Measurements from ENCODE around the gene TESK1.

TESK1 gene

DNA sequence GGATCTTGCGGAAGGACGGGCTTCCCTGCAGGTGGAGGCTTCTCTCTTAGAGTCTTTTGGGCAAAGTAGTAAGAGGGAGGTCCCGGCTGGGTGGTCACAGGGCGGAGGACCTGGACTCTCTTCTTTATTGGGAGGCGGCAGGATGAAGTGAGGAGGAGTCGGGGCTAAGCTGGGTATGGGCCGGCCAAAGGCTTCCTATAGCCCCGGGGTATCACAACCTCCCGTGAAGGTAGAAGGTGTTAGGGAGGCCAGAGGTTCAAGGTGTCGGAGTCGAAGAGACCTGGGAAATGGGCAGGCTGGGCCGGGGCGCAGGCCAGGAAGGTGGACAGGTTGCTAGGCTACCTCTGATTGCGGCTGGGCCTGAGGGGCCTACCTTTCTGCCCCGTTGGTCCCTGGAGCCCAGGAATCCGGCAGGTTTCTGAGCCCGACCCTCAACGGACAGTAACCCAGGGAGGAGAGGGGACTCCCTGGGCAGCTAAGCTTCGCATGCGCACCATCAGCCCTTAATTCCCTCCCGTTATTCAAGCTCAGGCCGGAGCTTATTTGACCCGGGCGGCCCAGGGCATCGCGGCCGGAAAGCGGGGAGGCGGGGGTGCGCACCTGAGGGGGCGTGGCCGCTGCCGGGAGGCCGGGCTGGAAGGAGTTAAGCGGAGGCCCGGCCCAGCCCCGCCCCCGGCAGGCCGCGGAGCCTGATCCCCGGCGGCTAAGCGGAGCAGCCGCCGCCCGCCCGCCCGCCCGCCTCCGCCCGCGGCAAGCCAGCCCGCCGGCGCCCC lies at the start of gene TESK1:
Gene TESK1 (plus strand): TSS at position 685 of the 773 bp plus-strand sequence. CDS start 358 bp downstream, outside the sequence.
- DNase-seq (ENCODE audit: low read depth in 2 of 2): peak; percentile 81 to 83

DNA sequence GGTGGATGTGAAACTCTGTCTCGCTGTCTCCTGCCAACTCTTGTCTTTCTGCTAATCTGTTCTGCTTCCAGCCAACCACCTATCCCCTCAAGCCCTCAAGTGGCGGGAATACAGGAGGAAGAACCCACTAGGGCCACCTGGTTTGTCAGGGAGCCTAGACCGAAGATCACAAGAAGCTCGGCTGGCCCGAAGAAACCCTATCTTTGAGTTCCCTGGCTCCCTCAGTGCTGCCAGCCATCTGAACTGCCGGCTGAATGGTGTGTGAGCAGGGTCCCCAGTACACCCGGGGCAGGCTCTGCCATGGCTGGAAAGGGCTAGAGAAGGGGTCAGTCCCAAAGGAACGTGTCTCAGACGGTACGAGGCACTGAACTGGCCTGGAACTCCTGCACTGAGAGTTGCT lies 49.2 kb upstream of the TESK1 start:
- no peak for DNase-seq (ENCODE audit: low read depth in 2 of 2)

DNA sequence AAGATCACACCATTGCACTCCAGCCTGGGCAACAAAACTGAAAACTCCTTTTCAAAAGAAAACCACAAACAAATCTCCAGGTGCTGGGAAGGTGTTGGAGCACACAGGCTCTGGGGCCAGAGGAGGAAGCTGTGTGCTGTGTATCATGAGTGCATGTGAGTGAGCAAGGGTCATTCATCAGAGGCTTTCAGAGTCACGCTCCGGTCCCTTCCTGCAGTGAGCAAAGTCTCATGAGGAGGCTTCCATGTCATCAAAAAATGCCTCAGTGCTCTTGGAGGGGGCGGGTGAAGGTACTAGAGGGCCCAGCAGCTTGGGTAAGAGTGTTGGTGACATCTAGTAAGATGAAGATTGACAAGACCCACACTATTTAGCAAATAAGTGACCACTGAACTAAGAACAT lies 48.3 kb upstream of the TESK1 start:
- DNase-seq (ENCODE audit: low read depth in 2 of 2): no peak

- no peak for DNase-seq (ENCODE audit: low read depth in 2 of 2)
Observed at GRCh38 chr9:35557320-35557719, 47.7 kb upstream of the TESK1 start.

GRCh38 chr9:35558185-35558584 lies 46.9 kb upstream of the TESK1 start:
- DNase-seq (ENCODE audit: low read depth in 2 of 2): no peak

DNA sequence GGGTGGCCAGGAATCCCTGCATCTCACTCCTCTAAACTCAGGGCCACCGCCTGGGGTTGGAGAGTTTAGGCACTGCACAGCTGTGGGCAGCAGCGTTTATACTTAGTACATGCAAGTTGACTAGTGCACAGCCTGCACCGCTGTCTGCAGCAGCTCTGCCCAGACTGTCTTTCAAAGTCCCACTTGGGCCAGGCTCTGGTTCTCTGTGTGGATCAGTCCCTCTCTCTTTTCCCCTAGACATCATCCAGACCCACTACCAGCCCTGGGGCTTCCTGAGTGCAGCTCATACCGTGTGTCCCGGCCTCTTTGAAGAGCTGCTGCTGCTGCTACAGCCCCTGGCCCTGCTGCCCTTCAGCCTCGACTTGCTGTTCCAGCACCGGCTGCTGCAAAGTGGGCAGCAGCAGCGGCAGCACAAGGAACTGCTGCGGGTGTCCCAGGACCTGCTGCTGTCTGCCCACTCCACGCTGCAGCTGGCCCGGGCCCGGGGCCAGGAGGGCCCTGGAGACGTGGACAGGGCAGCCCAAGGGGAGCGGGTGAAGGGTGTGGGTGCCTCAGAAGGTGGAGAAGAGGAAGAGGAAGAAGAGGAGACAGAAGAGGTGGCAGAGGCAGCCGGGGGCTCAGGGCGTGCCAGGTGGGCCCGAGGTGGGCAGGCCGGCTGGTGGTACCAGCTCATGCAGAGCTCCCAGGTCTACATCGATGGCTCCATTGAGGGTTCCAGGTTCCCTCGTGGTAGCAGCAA lies 45.1 kb upstream of the TESK1 start:
- no peak for DNase-seq (ENCODE audit: low read depth in 2 of 2)

GRCh38 chr9:35560625-35561337 lies 44.3 kb upstream of the TESK1 start:
- no peak for DNase-seq (ENCODE audit: low read depth in 2 of 2)

DNA sequence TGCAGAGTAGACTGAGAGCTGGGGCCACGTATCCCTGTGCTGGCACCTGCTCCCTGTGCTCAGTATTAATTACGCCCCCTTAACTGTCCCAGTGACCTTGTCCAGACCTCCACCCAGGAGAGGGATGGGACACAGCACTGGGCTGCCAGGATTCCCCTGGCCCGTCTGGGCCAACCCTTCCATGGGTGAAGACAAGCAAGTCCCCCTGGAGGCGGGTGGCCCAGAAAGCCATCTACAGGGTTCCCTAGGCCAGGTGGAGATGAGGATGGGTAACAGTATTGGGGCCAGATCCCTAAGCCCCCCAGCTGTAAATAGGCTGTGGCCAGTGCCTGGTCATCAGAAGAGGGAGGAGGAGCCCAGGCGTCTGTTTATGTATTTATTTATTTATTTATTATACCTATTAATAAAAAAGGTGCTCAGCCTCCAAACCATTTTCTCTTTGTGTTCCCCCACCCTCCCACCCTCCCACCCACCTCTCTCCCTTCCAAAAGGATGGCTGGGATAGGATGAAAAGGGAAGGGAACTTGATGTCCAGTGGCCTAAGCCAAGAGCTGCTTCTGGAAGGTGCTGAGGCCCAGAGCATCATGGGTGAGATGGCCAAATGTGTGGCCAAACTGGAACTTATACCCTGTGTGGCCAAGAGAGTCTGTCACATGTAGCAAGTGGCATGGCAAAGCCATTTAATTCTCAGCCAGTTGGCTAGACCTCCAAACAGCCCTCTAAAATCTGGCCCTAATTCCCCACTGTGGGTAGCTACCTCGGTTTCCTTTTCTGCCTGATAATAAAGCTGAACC lies 43.4 kb upstream of the TESK1 start:
- no peak for DNase-seq (ENCODE audit: low read depth in 2 of 2)

GRCh38 chr9:35562895-35563780 lies 41.9 kb upstream of the TESK1 start:
- DNase-seq (ENCODE audit: low read depth in 2 of 2): no peak

DNA sequence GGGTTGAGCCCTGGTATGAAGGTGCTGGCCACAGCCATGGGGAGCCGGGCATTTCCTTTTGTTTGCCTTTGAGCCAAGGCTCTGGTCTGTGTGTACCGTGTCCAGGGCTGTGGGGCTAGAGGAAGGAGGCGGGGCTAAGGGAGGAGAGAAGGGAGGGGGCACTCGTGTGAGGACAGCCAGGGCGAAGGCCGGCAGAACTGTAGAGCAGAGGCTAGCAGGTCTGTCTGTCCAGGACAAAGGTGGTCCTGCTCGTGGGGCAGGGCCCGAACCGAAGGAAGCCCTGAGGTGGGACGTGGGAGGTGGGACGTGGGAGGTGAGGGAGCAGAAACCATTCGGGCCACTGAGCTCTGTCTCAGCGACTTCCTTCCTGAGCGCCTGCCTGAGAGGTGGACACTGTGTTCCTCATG lies 41.3 kb upstream of the TESK1 start:
- DNase-seq (ENCODE audit: low read depth in 2 of 2): no peak

- DNase-seq (ENCODE audit: low read depth in 2 of 2): no peak
Observed at GRCh38 chr9:35564658-35565061, 40.4 kb upstream of the TESK1 start.

DNA sequence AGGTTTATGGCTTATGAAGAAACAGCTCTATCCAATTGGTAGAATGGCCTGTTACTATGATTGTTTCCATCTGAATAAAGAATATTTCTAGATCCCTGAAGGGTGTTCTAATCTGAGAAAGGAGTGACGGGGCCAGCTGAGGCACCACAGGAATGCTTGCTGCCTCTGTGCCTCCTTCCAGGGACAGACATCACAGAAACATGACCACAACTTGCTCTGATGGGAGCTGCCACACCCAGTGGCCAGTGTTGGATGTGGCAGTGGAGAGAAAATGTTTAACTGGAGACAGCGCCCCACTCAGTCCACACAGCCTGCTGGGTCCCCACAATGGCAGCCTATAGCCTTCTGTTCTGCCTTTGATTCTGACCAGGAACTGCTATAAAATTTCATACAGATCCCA lies 38.6 kb upstream of the TESK1 start:
- no peak for DNase-seq (ENCODE audit: low read depth in 2 of 2)

DNA sequence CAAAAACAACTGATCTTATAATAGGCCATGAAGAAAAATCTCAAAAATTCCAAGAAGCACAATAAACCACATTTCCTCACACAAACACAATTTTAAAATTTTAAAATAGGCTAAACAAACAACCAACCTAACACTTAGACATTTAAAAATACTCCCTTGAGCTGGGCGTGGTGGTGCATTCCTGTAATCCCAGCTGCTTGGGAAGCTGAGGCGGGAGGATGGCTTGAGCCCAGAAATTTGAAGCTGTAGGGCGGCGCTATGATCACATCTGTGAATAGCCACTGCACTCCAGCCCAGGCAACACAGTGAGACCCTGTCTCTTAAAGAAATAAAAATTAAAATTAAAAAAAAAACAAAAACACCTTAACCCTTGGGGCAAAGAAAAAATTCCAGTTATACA lies 36.9 kb upstream of the TESK1 start:
- no peak for DNase-seq (ENCODE audit: low read depth in 2 of 2)

- no peak for DNase-seq (ENCODE audit: low read depth in 2 of 2)
Observed at GRCh38 chr9:35569206-35569605, 35.9 kb upstream of the TESK1 start.

- peak; percentile 24 to 30 for DNase-seq (ENCODE audit: low read depth in 2 of 2)
Observed at GRCh38 chr9:35570709-35571504, 34.2 kb upstream of the TESK1 start.

DNA sequence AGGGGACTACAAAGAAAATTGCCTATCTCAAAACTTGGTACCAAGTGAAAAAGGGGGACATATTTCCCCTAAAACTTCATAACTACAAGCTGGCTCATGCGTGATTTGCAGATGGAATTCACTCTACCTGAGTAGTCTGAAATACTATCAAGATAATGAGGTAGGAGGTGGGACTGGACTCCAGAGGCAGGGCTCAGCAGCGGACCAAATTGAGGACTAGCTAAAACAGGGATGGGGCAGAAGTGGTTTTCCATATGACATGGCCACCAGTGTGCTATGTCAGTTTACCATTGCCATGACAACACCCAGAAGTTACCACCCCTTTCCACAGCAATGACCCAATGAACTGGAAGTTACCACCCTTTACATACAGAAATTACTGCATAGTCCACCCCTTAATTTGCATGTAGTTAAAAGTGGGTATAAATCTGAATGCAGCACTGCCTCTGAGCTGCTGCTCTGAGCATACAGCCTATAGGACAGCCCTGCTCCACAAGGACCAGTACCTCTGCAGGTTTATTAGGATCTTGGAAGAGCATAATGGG lies 30.4 kb upstream of the TESK1 start:
- no peak for DNase-seq (ENCODE audit: low read depth in 2 of 2)

- no peak for DNase-seq (ENCODE audit: low read depth in 2 of 2)
Observed at GRCh38 chr9:35575478-35575877, 29.6 kb upstream of the TESK1 start.

GRCh38 chr9:35577486-35577885 lies 27.6 kb upstream of the TESK1 start:
- DNase-seq (ENCODE audit: low read depth in 2 of 2): no peak

DNA sequence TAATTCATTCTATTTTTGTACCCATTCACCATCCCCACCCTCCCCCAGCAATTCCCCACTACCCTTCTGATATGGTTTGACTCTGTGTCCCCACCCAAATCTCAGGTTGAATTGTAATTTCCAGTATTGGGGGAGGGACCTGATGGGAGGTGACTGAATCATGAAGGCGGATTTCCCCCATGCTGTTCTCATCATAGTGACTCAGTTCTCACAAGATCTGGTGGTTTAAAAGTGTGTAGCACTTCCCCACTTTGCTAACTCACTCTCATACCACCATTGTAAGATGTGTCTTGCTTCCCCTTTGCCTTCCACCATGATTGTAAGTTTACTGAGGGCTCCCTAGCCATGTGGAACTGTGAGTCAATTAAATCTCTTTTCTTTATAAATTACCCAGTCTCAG lies 25.9 kb upstream of the TESK1 start:
- DNase-seq (ENCODE audit: low read depth in 2 of 2): peak in 1 of 2 donors; percentile 20

All from stimulated activated CD4-positive, alpha-beta T cell treated with anti-CD3 and anti-CD28 coated beads, Interleukin-4, amount 100 ng/mL, for 48 hours (primary cell).